ENCODE data around the gene KATNAL1.

GRCh38 chr13:30339738-30340330 is 32.5 kb upstream of the KATNAL1 start:
- no peak for TF ChIP-seq FOXK2 (IDR thresholded peaks at IDR 0.05)
- no peak for TF ChIP-seq BHLHE40 (IDR thresholded peaks at IDR 0.05; ENCODE audit: borderline replicate concordance)
- no peak for TF ChIP-seq SUZ12 (IDR thresholded peaks at IDR 0.05)
- no peak for TF ChIP-seq LEF1 (IDR thresholded peaks at IDR 0.05; ENCODE audit: borderline replicate concordance)

All from HEK293T (cell line).